Right lobe of liver (tissue), 4 donors: Measurements from ENCODE around the gene ASH1L.

Source experiments
- POLR2A ChIP-seq: fragments of 450-650 bp; IDR thresholded peaks from one replicate; pipeline ENCODE4 v1.6.1; 2017; ENCODE audit warnings: antibody characterized with exemption, mild to moderate bottlenecking
- TF ChIP-seq, protein P1 (sequence below), 4 donors: fragments of 200-600 bp in 3 of 4; fragments of 450-650 bp in 1 of 4; IDR thresholded peaks; one replicate each; pipeline versions ENCODE4 v1.5.1 to v1.8.0; 2016 to 2022; ENCODE audit warnings: antibody characterized with exemption in 4 of 4, mild to moderate bottlenecking in 2 of 4
- donor health status: DM: no; HTN: no; CAD: no.
- donor health status: DM: no; HTN: no; CAD: no.
- donor health status: DM: no; HTN: yes; CAD: no.

- TF ChIP-seq, protein P1, sequence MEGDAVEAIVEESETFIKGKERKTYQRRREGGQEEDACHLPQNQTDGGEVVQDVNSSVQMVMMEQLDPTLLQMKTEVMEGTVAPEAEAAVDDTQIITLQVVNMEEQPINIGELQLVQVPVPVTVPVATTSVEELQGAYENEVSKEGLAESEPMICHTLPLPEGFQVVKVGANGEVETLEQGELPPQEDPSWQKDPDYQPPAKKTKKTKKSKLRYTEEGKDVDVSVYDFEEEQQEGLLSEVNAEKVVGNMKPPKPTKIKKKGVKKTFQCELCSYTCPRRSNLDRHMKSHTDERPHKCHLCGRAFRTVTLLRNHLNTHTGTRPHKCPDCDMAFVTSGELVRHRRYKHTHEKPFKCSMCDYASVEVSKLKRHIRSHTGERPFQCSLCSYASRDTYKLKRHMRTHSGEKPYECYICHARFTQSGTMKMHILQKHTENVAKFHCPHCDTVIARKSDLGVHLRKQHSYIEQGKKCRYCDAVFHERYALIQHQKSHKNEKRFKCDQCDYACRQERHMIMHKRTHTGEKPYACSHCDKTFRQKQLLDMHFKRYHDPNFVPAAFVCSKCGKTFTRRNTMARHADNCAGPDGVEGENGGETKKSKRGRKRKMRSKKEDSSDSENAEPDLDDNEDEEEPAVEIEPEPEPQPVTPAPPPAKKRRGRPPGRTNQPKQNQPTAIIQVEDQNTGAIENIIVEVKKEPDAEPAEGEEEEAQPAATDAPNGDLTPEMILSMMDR (IDR thresholded peaks at IDR 0.05): no peak
- no peak for TF ChIP-seq POLR2A
Observed at GRCh38 chr1:155295183-155295941, 267.2 kb downstream of the ASH1L start.
